K562 (cell line): ENCODE results near the gene PLAAT1. TPM values are rescaled to one million over a fixed set of nuclear protein-coding genes. Genes with fewer than 3 reads are reported as not detected.

Experiments
- ATAC-seq: fragments of 200-7000 bp; cut with Tn5 transposase; 3 replicates; pipeline ENCODE4 v1.9.1; 2020; ENCODE audit warnings: moderate library complexity
- BruUV-seq: library from RNA; stranded (reverse); fragments of 400-500 nt; replicated peaks from 2 replicates; lab custom pipeline; 2021; lab: Mats Ljungman, UMichigan
- CTCF ChIA-PET: fragments of 300-600 bp; formaldehyde crosslinking; extraction: SDS; loops from one replicate; lab custom pipeline; 2021; ENCODE audit warnings: low intra/inter-chr PET ratio; lab: Yijun Ruan, JAX
- POLR2A ChIA-PET: fragments of 300-600, 350-650 bp; sonication (Branson Sonifier 250); formaldehyde crosslinking; extraction: SDS; loops from one replicate; lab custom pipeline; 2021; ENCODE audit warnings: antibody characterized with exemption, inconsistent platforms; lab: Yijun Ruan, JAX
- DNase-seq, 4 experiments: peaks; one replicate each; pipeline versions ENCODE4 v3.0.0 to v3.0.0-alpha.2; 2011 to 2018; ENCODE audit warnings: low spot score in 3 of 4, mixed read lengths in 3 of 4; ENCODE audit errors: extremely low read depth in 1 of 4
- FAIRE-seq: peaks from 2 replicates; lab custom pipeline; 2011; peaks lifted over from hg19 to GRCh38; lab: Jason Lieb, UNC
- H2AFZ ChIP-seq: 2 replicates; pipeline ENCODE4 v1.6.0; 2011; ENCODE audit warnings: low read depth, low read length, control low read depth, inconsistent platforms
- H3K27ac ChIP-seq: fragments of 200-600 bp; 3 replicates; pipeline ENCODE4 v1.8.0; 2011; ENCODE audit warnings: low read depth, mild to moderate bottlenecking, control low read depth, inconsistent platforms, low read length, moderate library complexity, mixed read lengths; ENCODE audit errors: extremely low read depth
- H3K27me3 ChIP-seq, 2 experiments: fragments of 300-600 bp in 1 of 2; 2 replicates in 1 of 2; 3 replicates in 1 of 2; pipeline versions ENCODE4 v1.6.0 to v1.8.0; 2011; ENCODE audit warnings: inconsistent platforms in 2 of 2, low read length in 2 of 2, mild to moderate bottlenecking in 1 of 2, mixed read lengths in 1 of 2, moderate library complexity in 1 of 2; ENCODE audit not compliant: control insufficient read depth in 2 of 2, insufficient read depth in 2 of 2
- H3K36me3 ChIP-seq: fragments of 300-600 bp; 3 replicates; pipeline ENCODE4 v1.8.0; 2011; ENCODE audit warnings: mild to moderate bottlenecking, low read length, inconsistent platforms; ENCODE audit not compliant: control insufficient read depth, insufficient read depth
- H3K4me1 ChIP-seq, 2 experiments: fragments of 200-600 bp in 1 of 2; replicated peaks in 1 of 2; 2 replicates in 1 of 2; 3 replicates in 1 of 2; pipeline versions ENCODE4 v1.5.1 to v1.8.0; 2011; ENCODE audit warnings: inconsistent platforms in 2 of 2, low read length in 2 of 2, mild to moderate bottlenecking in 1 of 2, mixed read lengths in 1 of 2, moderate library complexity in 1 of 2; ENCODE audit not compliant: control insufficient read depth in 2 of 2, insufficient read depth in 2 of 2
- H3K4me2 ChIP-seq: 2 replicates; pipeline ENCODE4 v1.6.1; 2011; ENCODE audit warnings: low read length, control low read depth, inconsistent platforms, mixed read lengths; ENCODE audit not compliant: insufficient read depth
- H3K4me3 ChIP-seq: fragments of 200-600 bp; sonication (generic), shearing (Covaris generic); 2 replicates; pipeline ENCODE4 v1.5.1; 2016; ENCODE audit warnings: control low read depth, inconsistent platforms
- H3K79me2 ChIP-seq: fragments of 200-600 bp; 3 replicates; pipeline ENCODE4 v1.8.0; 2011; ENCODE audit warnings: low read length, inconsistent platforms; ENCODE audit not compliant: control insufficient read depth, insufficient read depth
- H3K9ac ChIP-seq, 2 experiments: 2 replicates each; pipeline versions ENCODE4 v1.6.0 to v1.6.1; 2011; ENCODE audit warnings: low read depth in 2 of 2, low read length in 2 of 2, control low read depth in 1 of 2, inconsistent platforms in 1 of 2, mild to moderate bottlenecking in 1 of 2, mixed read lengths in 1 of 2; ENCODE audit not compliant: insufficient read depth in 1 of 2
- H3K9me1 ChIP-seq: one replicate; pipeline ENCODE4 v1.6.0; 2011; ENCODE audit warnings: inconsistent platforms, mild to moderate bottlenecking, low read length, moderate library complexity; ENCODE audit not compliant: control insufficient read depth, insufficient read depth
- H3K9me3 ChIP-seq: replicated peaks from 2 replicates; pipeline ENCODE4 v1.5.1; 2011; ENCODE audit warnings: low read depth, low read length, inconsistent platforms; ENCODE audit not compliant: control insufficient read depth, insufficient read depth
- H4K20me1 ChIP-seq: replicated peaks from 2 replicates; pipeline ENCODE4 v1.6.1; 2011; ENCODE audit warnings: low read length, inconsistent platforms, mixed read lengths; ENCODE audit not compliant: control insufficient read depth, insufficient read depth
- CBX3 ChIP-seq, 2 experiments: IDR thresholded peaks; 1 replicate in 1 of 2; 2 replicates in 1 of 2; pipeline ENCODE4 v1.6.1; 2012; ENCODE audit warnings: inconsistent platforms in 2 of 2, low read length in 2 of 2, borderline replicate concordance in 1 of 2, control low read depth in 1 of 2
- CHD1 ChIP-seq: fragments of 200-600 bp; sonication (generic); IDR thresholded peaks from one replicate; pipeline ENCODE4 v1.6.1; 2012; ENCODE audit warnings: mild to moderate bottlenecking, moderate library complexity, low read length, inconsistent platforms
- DIDO1 ChIP-seq: fragments of 450-650 bp; IDR thresholded peaks from 2 replicates; pipeline ENCODE4 v1.6.1; 2016; ENCODE audit warnings: low read depth, missing biosample characterization, missing genetic modification characterization
- DNMT1 ChIP-seq: fragments of 450-650 bp; IDR thresholded peaks from 2 replicates; pipeline ENCODE4 v1.6.1; 2016; ENCODE audit warnings: antibody characterized with exemption, mild to moderate bottlenecking
- KLF10 ChIP-seq: fragments of 250-450 bp; sonication (Bioruptor Pico); IDR thresholded peaks from 2 replicates; pipeline ENCODE4 v1.6.1; 2021; ENCODE audit warnings: matching md5 sums
- LARP7 ChIP-seq: fragments of 450-650 bp; IDR thresholded peaks from 2 replicates; pipeline ENCODE4 v1.6.1; 2016
- MEF2A ChIP-seq: IDR thresholded peaks from 2 replicates; pipeline ENCODE4 v1.6.1; 2011; ENCODE audit warnings: low read depth, mild to moderate bottlenecking, low read length, moderate library complexity; ENCODE audit not compliant: control insufficient read depth
- NFE2 ChIP-seq: IDR thresholded peaks from 2 replicates; pipeline ENCODE4 v1.6.1; 2014; ENCODE audit warnings: antibody characterized with exemption, low read depth
- NFIX ChIP-seq: fragments of 250-450 bp; sonication (Bioruptor Pico); IDR thresholded peaks from 2 replicates; pipeline ENCODE4 v1.4.0; 2020; ENCODE audit warnings: low read depth, mild to moderate bottlenecking, moderate library complexity
- SIN3A ChIP-seq, 2 experiments: fragments of 150-350 bp in 1 of 2; IDR thresholded peaks; 2 replicates each; pipeline ENCODE4 v1.6.1; 2011 to 2016; ENCODE audit warnings: borderline replicate concordance in 2 of 2, low read depth in 2 of 2, low read length in 2 of 2, mild to moderate bottlenecking in 2 of 2, moderate library complexity in 2 of 2; ENCODE audit not compliant: control insufficient read depth in 1 of 2
- SMAD3 ChIP-seq: fragments of 450-650 bp; formaldehyde crosslinking; conservative IDR thresholded peaks from 2 replicates; pipeline ENCODE4 v1.4.0; 2020; ENCODE audit warnings: mild to moderate bottlenecking
- SREBF2 ChIP-seq: sonication (generic); formaldehyde crosslinking; IDR thresholded peaks from 2 replicates; pipeline ENCODE4 v1.4.0; 2020; ENCODE audit warnings: mild to moderate bottlenecking, missing genetic modification reagents
- ZNF274 ChIP-seq: IDR thresholded peaks from 2 replicates; pipeline ENCODE4 v1.6.1; 2011; ENCODE audit warnings: low read depth, mild to moderate bottlenecking, low read length, moderate library complexity, borderline replicate concordance
- ZNF311 ChIP-seq: fragments of 250-450 bp; sonication (Bioruptor Pico); IDR thresholded peaks from 2 replicates; pipeline ENCODE4 v1.4.0; 2020; ENCODE audit warnings: mild to moderate bottlenecking, moderate library complexity
- ZNF707 ChIP-seq: fragments of 250-450 bp; sonication (Bioruptor Pico); conservative IDR thresholded peaks from 2 replicates; pipeline ENCODE4 v1.8.0; 2022; ENCODE audit warnings: inconsistent platforms, mild to moderate bottlenecking, moderate library complexity
- WGBS: fragments of 100-300 bp; shearing (Covaris generic); methylation state at CpG from one replicate; pipeline ENCODE4 v1.1.6; 2016; ENCODE audit warnings: low coverage, mixed read lengths; ENCODE audit not compliant: insufficient coverage; ENCODE audit errors: missing lambda C conversion rate; 5-methylcytosine and 5-hydroxymethylcytosine counted together
- in situ Hi-C: fragments of 300-500 bp; cut with MboI; formaldehyde crosslinking; loops from 4 replicates; pipeline ENCODE4 v1.15.0; 2018; ENCODE audit warnings: inconsistent platforms, mixed read lengths
- intact Hi-C: fragments of 100-400 bp; cut with micrococcal nuclease; formaldehyde crosslinking; loops from 2 replicates; pipeline ENCODE4 v1.14.2; 2022
- polyA plus RNA-seq, 8 experiments: library from polyadenylated mRNA; depleted of rRNA in 4 of 8; stranded (reverse) in 5 of 8; unstranded in 3 of 8; fragments of >200 nt; fragmentation: Nextera tagmentation in 2 of 8; fragmentation: Illumina TruSeq in 1 of 8; extraction: Ambion mirVana in 2 of 8; extraction: Trizol in 1 of 8; gene quantifications; 2 replicates each; pipeline versions ENCODE4 v1.2.1 to v1.2.3, GENCODE V29; 2011 to 2014; ENCODE audit warnings: inconsistent platforms in 1 of 8, missing spikeins in 1 of 8
- total RNA-seq, 7 experiments: library from RNA; depleted of rRNA in 6 of 7; stranded (reverse); fragments of >200 nt in 6 of 7; fragmentation: Illumina TruSeq in 2 of 7; extraction: Trizol in 2 of 7; gene quantifications; 2 replicates each; pipeline versions ENCODE4 v1.2.1 to v1.2.3, GENCODE V29; 2011 to 2021; ENCODE audit warnings: low replicate concordance in 1 of 7
- TF ChIP-seq, protein P1 (sequence below), 2 experiments: fragments of 450-650 bp in 1 of 2; IDR thresholded peaks; 2 replicates each; pipeline ENCODE4 v1.6.1; 2011 to 2017; ENCODE audit warnings: low read depth in 2 of 2, antibody characterized with exemption in 1 of 2, borderline replicate concordance in 1 of 2, low read length in 1 of 2, mild to moderate bottlenecking in 1 of 2, mixed read lengths in 1 of 2; ENCODE audit not compliant: control insufficient read depth in 1 of 2

PLAAT1 gene
- total and polyA plus RNA-seq, 9 of the 15 experiments (the other 6 are each of a cell fraction or from before 2014, with no cell fraction given) = 0.34 to 3.1 (median 1.5) TPM

DNA sequence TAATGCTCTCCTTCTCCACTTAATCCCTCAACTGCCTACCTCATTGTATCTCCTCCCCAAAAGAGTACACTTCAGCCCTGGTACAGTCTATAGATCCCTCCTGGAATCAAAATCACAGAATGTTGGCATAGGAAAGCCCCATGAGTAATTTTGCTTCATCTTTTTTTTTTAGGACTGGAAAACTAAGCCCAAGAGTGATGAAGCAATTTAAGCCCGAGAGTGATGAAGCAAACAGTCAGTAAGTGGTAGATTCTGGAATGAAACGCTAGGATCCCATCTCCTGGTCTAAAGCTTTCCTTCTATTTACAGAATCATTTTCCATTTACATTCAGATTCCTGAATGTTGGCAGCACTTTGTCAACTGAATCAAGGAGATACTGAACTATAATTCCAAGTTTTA, 29.8 kb upstream of the PLAAT1 start:
- H4K20me1 ChIP-seq = no peaks in the 10 kb centered on the region
- H2AFZ ChIP-seq = no peak overlapping the region
- CTCF ChIA-PET = no interaction called here
- in situ Hi-C loops (no loop called here), intact Hi-C loops (no loop called here)
- H3K27ac ChIP-seq = no peak overlapping the region
- ATAC-seq (no peak), FAIRE-seq (no peak), DNase-seq (no peak)
- POLR2A ChIA-PET = no interaction called here
- WGBS = 2% methylated on average over 2 of the region's 2 CpGs
- TF ChIP-seq MEF2A (no peak), NFIX (CRISPR knock-in tag) (no peak), CBX3 (IDR thresholded peaks at IDR 0.05; ENCODE audit: borderline replicate concordance in 1 of 2, low read length in 2 of 2) (no peak), ZNF707 (CRISPR knock-in tag) (no peak), LARP7 (no peak), CHD1 (no peak), NFE2 (no peak), KLF10 (CRISPR knock-in tag) (no peak), SREBF2 (no peak), DIDO1 (no peak), DNMT1 (no peak), ZNF311 (CRISPR knock-in tag) (no peak), SIN3A (IDR thresholded peaks at IDR 0.05; ENCODE audit: borderline replicate concordance in 2 of 2, control insufficient read depth in 1 of 2, low read depth in 2 of 2, low read length in 2 of 2) (no peak), ZNF274 (no peak), SMAD3 (no peak)
- TF ChIP-seq, protein P1, sequence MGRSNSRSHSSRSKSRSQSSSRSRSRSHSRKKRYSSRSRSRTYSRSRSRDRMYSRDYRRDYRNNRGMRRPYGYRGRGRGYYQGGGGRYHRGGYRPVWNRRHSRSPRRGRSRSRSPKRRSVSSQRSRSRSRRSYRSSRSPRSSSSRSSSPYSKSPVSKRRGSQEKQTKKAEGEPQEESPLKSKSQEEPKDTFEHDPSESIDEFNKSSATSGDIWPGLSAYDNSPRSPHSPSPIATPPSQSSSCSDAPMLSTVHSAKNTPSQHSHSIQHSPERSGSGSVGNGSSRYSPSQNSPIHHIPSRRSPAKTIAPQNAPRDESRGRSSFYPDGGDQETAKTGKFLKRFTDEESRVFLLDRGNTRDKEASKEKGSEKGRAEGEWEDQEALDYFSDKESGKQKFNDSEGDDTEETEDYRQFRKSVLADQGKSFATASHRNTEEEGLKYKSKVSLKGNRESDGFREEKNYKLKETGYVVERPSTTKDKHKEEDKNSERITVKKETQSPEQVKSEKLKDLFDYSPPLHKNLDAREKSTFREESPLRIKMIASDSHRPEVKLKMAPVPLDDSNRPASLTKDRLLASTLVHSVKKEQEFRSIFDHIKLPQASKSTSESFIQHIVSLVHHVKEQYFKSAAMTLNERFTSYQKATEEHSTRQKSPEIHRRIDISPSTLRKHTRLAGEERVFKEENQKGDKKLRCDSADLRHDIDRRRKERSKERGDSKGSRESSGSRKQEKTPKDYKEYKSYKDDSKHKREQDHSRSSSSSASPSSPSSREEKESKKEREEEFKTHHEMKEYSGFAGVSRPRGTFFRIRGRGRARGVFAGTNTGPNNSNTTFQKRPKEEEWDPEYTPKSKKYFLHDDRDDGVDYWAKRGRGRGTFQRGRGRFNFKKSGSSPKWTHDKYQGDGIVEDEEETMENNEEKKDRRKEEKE (IDR thresholded peaks at IDR 0.05; ENCODE audit: borderline replicate concordance in 1 of 2, control insufficient read depth in 1 of 2, low read depth in 2 of 2, low read length in 1 of 2) = no peak
- BruUV-seq = no TSS peak
- no peaks in the 10 kb centered on the region for H3K79me2 ChIP-seq
- no peaks in the 10 kb centered on the region for H3K4me1 ChIP-seq
- no peak overlapping the region for H3K9ac ChIP-seq
- H3K27me3 ChIP-seq = no peaks in the 10 kb centered on the region
- H3K4me3 ChIP-seq = no peak overlapping the region
- H3K9me1 ChIP-seq = no peaks in the 10 kb centered on the region
- no peaks in the 10 kb centered on the region for H3K9me3 ChIP-seq
- H3K36me3 ChIP-seq = no peaks in the 10 kb centered on the region
- no peak overlapping the region for H3K4me2 ChIP-seq
